IMR-90 (cell line): ENCODE data around the gene KIFAP3. TPM values are rescaled to one million over a fixed set of nuclear protein-coding genes. Genes with fewer than 3 reads are reported as not detected.

Experiments
- ATAC-seq: fragments of 200-7000 bp; cut with Tn5 transposase; 2 replicates; pipeline ENCODE4 v1.9.1; 2020; ENCODE audit warnings: low read depth, mild to moderate bottlenecking, moderate library complexity
- BruUV-seq: library from RNA; stranded (reverse); fragments of 400-500 nt; replicated peaks from 2 replicates; lab custom pipeline; 2021; lab: Mats Ljungman, UMichigan
- CTCF ChIA-PET: fragments of 300-600 bp; formaldehyde crosslinking; extraction: SDS; loops from one replicate; lab custom pipeline; 2021; ENCODE audit warnings: antibody characterized with exemption; lab: Yijun Ruan, JAX
- POLR2A ChIA-PET: fragments of 300-600 bp; sonication (Branson Sonifier 250); formaldehyde crosslinking; loops from one replicate; lab custom pipeline; 2022; ENCODE audit warnings: antibody characterized with exemption; ENCODE audit not compliant: unreplicated experiment; lab: Charles Lee
- DNase-seq: peaks from one replicate; pipeline ENCODE4 v3.0.0; 2013
- H2AFZ ChIP-seq: replicated peaks from 2 replicates; pipeline ENCODE3; 2013; ENCODE audit warnings: low read length, mild to moderate bottlenecking; ENCODE audit not compliant: poor library complexity
- H2AK5ac ChIP-seq: 2 replicates; pipeline ENCODE4 v1.6.1; 2013; ENCODE audit warnings: low read depth, low read length, inconsistent platforms
- H2AK9ac ChIP-seq: replicated peaks from 2 replicates; pipeline ENCODE3; 2013; ENCODE audit warnings: mild to moderate bottlenecking, low read depth, low read length, moderate library complexity; ENCODE audit not compliant: poor library complexity
- H2BK120ac ChIP-seq: 2 replicates; pipeline ENCODE4 v1.6.1; 2013; ENCODE audit warnings: low read depth, low read length, inconsistent platforms
- H2BK15ac ChIP-seq: 3 replicates; pipeline ENCODE4 v1.6.1; 2013; ENCODE audit warnings: low read depth, low read length, inconsistent platforms
- H2BK20ac ChIP-seq: 2 replicates; pipeline ENCODE4 v1.6.1; 2013; ENCODE audit warnings: low read depth, mild to moderate bottlenecking, inconsistent platforms, low read length, moderate library complexity
- H2BK5ac ChIP-seq: 2 replicates; pipeline ENCODE4 v1.6.1; 2013; ENCODE audit warnings: mild to moderate bottlenecking, low read depth, low read length, inconsistent platforms; ENCODE audit not compliant: poor library complexity, severe bottlenecking
- H3K14ac ChIP-seq: replicated peaks from 2 replicates; pipeline ENCODE4 v1.6.1; 2013; ENCODE audit warnings: low read depth, low read length, inconsistent platforms
- H3K18ac ChIP-seq: 2 replicates; pipeline ENCODE4 v1.6.1; 2013; ENCODE audit warnings: low read depth, low read length, control low read depth
- H3K23ac ChIP-seq: 2 replicates; pipeline ENCODE4 v1.6.1; 2013; ENCODE audit warnings: low read depth, low read length, inconsistent platforms
- H3K27ac ChIP-seq: 2 replicates; pipeline ENCODE4 v1.5.1; 2013; ENCODE audit warnings: mild to moderate bottlenecking, control low read depth, low read length; ENCODE audit not compliant: insufficient read depth
- H3K27me3 ChIP-seq: 2 replicates; pipeline ENCODE4 v1.6.1; 2013; ENCODE audit warnings: low read length; ENCODE audit not compliant: control insufficient read depth, insufficient read depth
- H3K36me3 ChIP-seq: 2 replicates; pipeline ENCODE4 v1.6.1; 2013; ENCODE audit warnings: low read length, mixed read lengths; ENCODE audit not compliant: control insufficient read depth, insufficient read depth
- H3K4ac ChIP-seq: 2 replicates; pipeline ENCODE4 v1.6.1; 2013; ENCODE audit warnings: low read depth, low read length, inconsistent platforms
- H3K4me1 ChIP-seq: 2 replicates; pipeline ENCODE4 v1.6.1; 2013; ENCODE audit warnings: low read length, mixed read lengths; ENCODE audit not compliant: control insufficient read depth, insufficient read depth
- H3K4me2 ChIP-seq: 2 replicates; pipeline ENCODE4 v1.6.1; 2013; ENCODE audit warnings: low read depth, mild to moderate bottlenecking, control low read depth, low read length, moderate library complexity
- H3K4me3 ChIP-seq: 2 replicates; pipeline ENCODE4 v1.5.1; 2013; ENCODE audit warnings: low read depth, mild to moderate bottlenecking, control low read depth, low read length, moderate library complexity; ENCODE audit not compliant: insufficient read depth
- H3K56ac ChIP-seq: 2 replicates; pipeline ENCODE4 v1.6.1; 2013; ENCODE audit warnings: low read length, inconsistent platforms; ENCODE audit not compliant: insufficient read depth; ENCODE audit errors: extremely low read depth
- H3K79me1 ChIP-seq, 2 experiments: 2 replicates each; pipeline ENCODE4 v1.6.1; 2013; ENCODE audit warnings: low read length in 2 of 2, inconsistent platforms in 1 of 2, low read depth in 1 of 2
- H3K9ac ChIP-seq: 2 replicates; pipeline ENCODE4 v1.6.1; 2013; ENCODE audit warnings: low read depth, low read length, control low read depth
- H3K9me1 ChIP-seq: 2 replicates; pipeline ENCODE4 v1.6.1; 2013; ENCODE audit warnings: low read length, inconsistent platforms; ENCODE audit not compliant: insufficient read depth
- H3K9me3 ChIP-seq: 2 replicates; pipeline ENCODE4 v1.6.1; 2013; ENCODE audit warnings: low read length; ENCODE audit not compliant: control insufficient read depth, insufficient read depth
- H4K20me1 ChIP-seq: 2 replicates; pipeline ENCODE4 v1.6.1; 2013; ENCODE audit warnings: low read length, inconsistent platforms; ENCODE audit not compliant: insufficient read depth
- H4K5ac ChIP-seq: 2 replicates; pipeline ENCODE4 v1.6.1; 2013; ENCODE audit warnings: mild to moderate bottlenecking, low read depth, low read length, control low read depth
- H4K8ac ChIP-seq, 2 experiments: 2 replicates each; pipeline ENCODE4 v1.6.1; 2013; ENCODE audit warnings: low read depth in 2 of 2, low read length in 2 of 2, control low read depth in 1 of 2, inconsistent platforms in 1 of 2
- H4K91ac ChIP-seq: 2 replicates; pipeline ENCODE4 v1.6.1; 2013; ENCODE audit warnings: low read depth, low read length, inconsistent platforms; ENCODE audit not compliant: insufficient read depth
- CEBPB ChIP-seq: IDR thresholded peaks from 2 replicates; pipeline ENCODE4 v1.6.1; 2012; ENCODE audit warnings: low read depth, low read length, improper control_type of control experiment
- FOS ChIP-seq: fragments of 150-350 bp; IDR thresholded peaks from 2 replicates; pipeline ENCODE4 v1.6.1; 2016; ENCODE audit warnings: low read depth, low read length
- MAFK ChIP-seq: IDR thresholded peaks from 2 replicates; pipeline ENCODE4 v1.6.1; 2012; ENCODE audit warnings: low read depth, low read length, improper control_type of control experiment
- RAD21 ChIP-seq: IDR thresholded peaks from 2 replicates; pipeline ENCODE4 v1.6.1; 2012; ENCODE audit warnings: low read length, improper control_type of control experiment
- RFX5 ChIP-seq: IDR thresholded peaks from 2 replicates; pipeline ENCODE4 v1.8.0; 2012; ENCODE audit warnings: low read depth, mild to moderate bottlenecking, low read length, moderate library complexity
- dilution Hi-C: fragments of 300-500 bp; cut with HindIII; formaldehyde crosslinking; loops from one replicate; pipeline ENCODE4 v1.14.3; 2018; ENCODE audit warnings: low sequenced_read_pairs; ENCODE audit not compliant: unreplicated experiment
- in situ Hi-C: fragments of 300-500 bp; cut with MboI; formaldehyde crosslinking; loops from 3 replicates; pipeline ENCODE4 v1.14.3; 2019; ENCODE audit warnings: low sequenced_read_pairs, inconsistent platforms, mixed read lengths
- intact Hi-C: fragments of 100-400 bp; cut with micrococcal nuclease; formaldehyde crosslinking; loops from 2 replicates; pipeline ENCODE4 v1.10.0; 2022
- polyA plus RNA-seq, 3 experiments: library from polyadenylated mRNA; depleted of rRNA; stranded (reverse); fragments of >200 nt; gene quantifications; 2 replicates each; pipeline ENCODE4 v1.2.3, GENCODE V29; 2012; ENCODE audit warnings: low replicate concordance in 1 of 3
- total RNA-seq: library from RNA; depleted of rRNA; stranded (reverse); fragments of >200 nt; gene quantifications from 2 replicates; pipeline ENCODE4 v1.2.3, GENCODE V29; 2012
- TF ChIP-seq, protein P1 (sequence below): fragments of 150-350 bp; IDR thresholded peaks from 2 replicates; pipeline ENCODE4 v1.6.1; 2016; ENCODE audit warnings: low read depth, mild to moderate bottlenecking, low read length, moderate library complexity, borderline replicate concordance

Gene KIFAP3
- total and polyA plus RNA-seq, 2 of the 4 experiments (the other 2 are of a cell fraction): 10.5 to 10.9 TPM

DNA sequence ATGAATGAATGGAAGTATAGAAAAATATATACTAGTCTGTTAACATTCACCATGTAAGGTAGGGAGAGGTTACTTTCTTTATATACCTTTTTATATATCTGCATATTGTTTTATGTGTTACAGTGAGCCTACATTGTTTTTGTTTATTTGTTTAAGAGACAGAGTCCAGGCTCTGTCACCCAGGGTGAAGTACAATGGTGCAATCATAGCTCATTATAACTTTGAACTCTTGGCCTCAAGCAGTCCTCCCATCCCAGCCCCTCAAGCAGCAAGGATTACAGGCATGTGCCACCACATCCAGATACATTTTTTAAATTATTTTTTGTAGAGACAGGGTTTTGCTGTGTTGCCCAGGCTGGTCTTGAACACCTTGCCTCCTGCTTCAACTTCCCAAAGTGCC lies 173.4 kb downstream of the KIFAP3 start:
- Histone ChIP-seq H4K91ac (no peak overlapping the region), H3K9me3 (no peaks in the 10 kb centered on the region), H4K5ac (no peak overlapping the region), H3K9me1 (no peaks in the 10 kb centered on the region), H3K56ac (no peak overlapping the region), H4K8ac (no peak overlapping the region), H3K36me3 (no peaks in the 10 kb centered on the region), H2BK5ac (no peak overlapping the region), H3K9ac (no peak overlapping the region), H4K20me1 (no peaks in the 10 kb centered on the region), H3K4me3 (no peak overlapping the region), H3K4me1 (no peaks in the 10 kb centered on the region), H2BK120ac (no peak overlapping the region), H3K14ac (no peak overlapping the region), H3K4me2 (no peak overlapping the region), H3K27ac (no peak overlapping the region), H3K4ac (no peak overlapping the region), H2AFZ (no peak overlapping the region), H3K27me3 (peaks cover 5% of the 10 kb centered on the region), H3K23ac (no peak overlapping the region), H2AK5ac (no peak overlapping the region), H3K18ac (no peak overlapping the region), H2BK15ac (no peak overlapping the region), H2AK9ac (no peak overlapping the region), H2BK20ac (no peak overlapping the region), H3K79me1 (no peaks in the 10 kb centered on the region)
- BruUV-seq: no TSS peak
- ChIA-PET POLR2A (no interaction called here), CTCF (no interaction called here)
- intact Hi-C loops: no loop called here
- TF ChIP-seq FOS (no peak), RFX5 (no peak), CEBPB (no peak), MAFK (no peak), RAD21 (no peak)
- TF ChIP-seq, protein P1, sequence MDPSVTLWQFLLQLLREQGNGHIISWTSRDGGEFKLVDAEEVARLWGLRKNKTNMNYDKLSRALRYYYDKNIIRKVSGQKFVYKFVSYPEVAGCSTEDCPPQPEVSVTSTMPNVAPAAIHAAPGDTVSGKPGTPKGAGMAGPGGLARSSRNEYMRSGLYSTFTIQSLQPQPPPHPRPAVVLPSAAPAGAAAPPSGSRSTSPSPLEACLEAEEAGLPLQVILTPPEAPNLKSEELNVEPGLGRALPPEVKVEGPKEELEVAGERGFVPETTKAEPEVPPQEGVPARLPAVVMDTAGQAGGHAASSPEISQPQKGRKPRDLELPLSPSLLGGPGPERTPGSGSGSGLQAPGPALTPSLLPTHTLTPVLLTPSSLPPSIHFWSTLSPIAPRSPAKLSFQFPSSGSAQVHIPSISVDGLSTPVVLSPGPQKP: no peak
- DNase-seq (no peak), ATAC-seq (no peak)
- dilution Hi-C loops: no loop called here
- in situ Hi-C loops: no loop called here
